Neuronal stem cell (in vitro differentiated cells): ENCODE results near the gene ZSWIM5.
"Not testable (repeated sequence)": the region's sequence is repeated elsewhere in the genome, so short reads cannot be mapped to it uniquely, and the experiment has no call there.

Experiments used
- DNase-seq: peaks from one replicate; pipeline ENCODE4 v3.0.0-alpha.2; 2013; ENCODE audit warnings: low spot score
- H2AFZ ChIP-seq: one replicate; pipeline ENCODE4 v1.6.1; 2013; ENCODE audit warnings: mild to moderate bottlenecking, low read length, inconsistent platforms
- H2AK5ac ChIP-seq: 2 replicates; pipeline ENCODE4 v1.6.1; 2013; ENCODE audit warnings: low read depth, mild to moderate bottlenecking, inconsistent platforms, low read length, moderate library complexity, mixed read lengths
- H2BK120ac ChIP-seq: 2 replicates; pipeline ENCODE4 v1.6.1; 2013; ENCODE audit warnings: low read depth, mild to moderate bottlenecking, inconsistent platforms, low read length, moderate library complexity, mixed read lengths
- H2BK12ac ChIP-seq: one replicate; pipeline ENCODE4 v1.6.1; 2013; ENCODE audit warnings: low read length, inconsistent platforms
- H2BK15ac ChIP-seq: 2 replicates; pipeline ENCODE4 v1.6.1; 2013; ENCODE audit warnings: mild to moderate bottlenecking, low read length, inconsistent platforms, mixed read lengths
- H2BK5ac ChIP-seq: one replicate; pipeline ENCODE4 v1.6.1; 2013; ENCODE audit warnings: inconsistent platforms, mild to moderate bottlenecking, low read length, moderate library complexity
- H3K14ac ChIP-seq: one replicate; pipeline ENCODE4 v1.6.1; 2013; ENCODE audit warnings: low read length, inconsistent platforms
- H3K18ac ChIP-seq: 2 replicates; pipeline ENCODE4 v1.6.1; 2013; ENCODE audit warnings: low read length, inconsistent platforms
- H3K23ac ChIP-seq: 2 replicates; pipeline ENCODE4 v1.6.1; 2013; ENCODE audit warnings: low read depth, mild to moderate bottlenecking, mixed read lengths, low read length, inconsistent platforms; ENCODE audit not compliant: poor library complexity
- H3K27ac ChIP-seq: replicated peaks from 3 replicates; pipeline ENCODE4 v1.5.1; 2013; ENCODE audit warnings: low read length, inconsistent platforms
- H3K27me3 ChIP-seq, 3 experiments: 2 replicates each; pipeline ENCODE4 v1.6.1; 2013; ENCODE audit warnings: low read length in 3 of 3, mild to moderate bottlenecking in 2 of 3, inconsistent platforms in 1 of 3, low read depth in 1 of 3, mixed read lengths in 1 of 3, moderate library complexity in 1 of 3; ENCODE audit not compliant: control insufficient read depth in 3 of 3, insufficient read depth in 3 of 3
- H3K36me3 ChIP-seq, 2 donors: replicated peaks in 1 of 2; 2 replicates each; pipeline ENCODE4 v1.6.1; 2013; ENCODE audit warnings: low read length in 2 of 2; ENCODE audit not compliant: control insufficient read depth in 2 of 2, insufficient read depth in 2 of 2
- H3K4ac ChIP-seq: 2 replicates; pipeline ENCODE4 v1.6.1; 2013; ENCODE audit warnings: inconsistent platforms, mild to moderate bottlenecking, low read length, moderate library complexity
- H3K4me1 ChIP-seq, 2 donors: 1 replicate in 1 of 2; 2 replicates in 1 of 2; pipeline ENCODE4 v1.6.1; 2013; ENCODE audit warnings: low read length in 2 of 2, low read depth in 1 of 2; ENCODE audit not compliant: control insufficient read depth in 2 of 2, insufficient read depth in 1 of 2
- H3K4me2 ChIP-seq: one replicate; pipeline ENCODE4 v1.6.1; 2013; ENCODE audit warnings: mild to moderate bottlenecking, low read length, inconsistent platforms; ENCODE audit not compliant: insufficient read depth, poor library complexity, severe bottlenecking
- H3K4me3 ChIP-seq, 2 donors: 2 replicates each; pipeline ENCODE4 v1.5.1; 2013; ENCODE audit warnings: low read length in 2 of 2, mild to moderate bottlenecking in 2 of 2, inconsistent platforms in 1 of 2, moderate library complexity in 1 of 2
- H3K79me1 ChIP-seq: one replicate; pipeline ENCODE4 v1.6.1; 2013; ENCODE audit warnings: low read depth, mild to moderate bottlenecking, inconsistent platforms, low read length, moderate library complexity
- H3K9ac ChIP-seq: one replicate; pipeline ENCODE4 v1.6.1; 2013; ENCODE audit warnings: mild to moderate bottlenecking, low read depth, low read length, inconsistent platforms; ENCODE audit not compliant: poor library complexity
- H3K9me3 ChIP-seq, 2 donors: replicated peaks in 1 of 2; 2 replicates each; pipeline versions ENCODE3 to v1.6.1; 2013; ENCODE audit warnings: low read length in 2 of 2, mild to moderate bottlenecking in 2 of 2, inconsistent platforms in 1 of 2, low read depth in 1 of 2, mixed read lengths in 1 of 2, moderate library complexity in 1 of 2; ENCODE audit not compliant: control insufficient read depth in 2 of 2, insufficient read depth in 1 of 2
- H4K8ac ChIP-seq: one replicate; pipeline ENCODE4 v1.6.1; 2013; ENCODE audit warnings: low read depth, mild to moderate bottlenecking, inconsistent platforms, low read length, moderate library complexity
- H4K91ac ChIP-seq: one replicate; pipeline ENCODE4 v1.6.1; 2013; ENCODE audit warnings: low read length, low read depth, mild to moderate bottlenecking, inconsistent platforms; ENCODE audit not compliant: poor library complexity
- WGBS, 2 donors: extraction: QIAGEN DNeasy Blood & Tissue Kit; methylation state at CpG; one replicate each; pipeline ENCODE4 v1.1.7; 2013; ENCODE audit warnings: missing lambda C conversion rate in 2 of 2, mixed read lengths in 1 of 2; ENCODE audit not compliant: insufficient read length in 2 of 2, insufficient replicate concordance in 1 of 2; ENCODE audit errors: extremely low coverage in 2 of 2; 5-methylcytosine and 5-hydroxymethylcytosine counted together

ZSWIM5 gene

DNA sequence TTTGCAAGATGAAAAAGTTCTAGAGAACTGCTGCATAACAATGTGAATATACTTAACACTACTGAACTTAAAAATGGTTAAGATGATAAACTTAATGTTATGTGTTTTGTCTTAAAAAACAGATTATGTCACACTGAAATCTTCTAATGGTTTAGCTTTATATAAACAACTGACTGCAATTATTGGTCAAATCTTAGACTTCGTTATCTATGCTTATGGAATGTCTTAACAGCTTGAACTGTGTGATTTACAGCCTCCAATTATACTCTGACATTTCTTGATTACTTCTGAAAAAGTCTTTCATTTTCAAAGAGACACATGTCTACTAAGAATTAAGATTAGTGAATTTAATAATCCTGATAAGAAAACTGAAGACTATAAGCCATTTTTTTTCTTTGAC, 71.1 kb downstream of the ZSWIM5 start:
- Histone ChIP-seq H4K91ac (no peak overlapping the region), H3K27me3 (no peaks in the 10 kb centered on the region), H3K79me1 (no peaks in the 10 kb centered on the region), H4K8ac (no peak overlapping the region), H3K4me1 (no peaks in the 10 kb centered on the region), H3K4me2 (no peak overlapping the region), H2AFZ (no peak overlapping the region), H2BK15ac (no peak overlapping the region), H3K18ac (no peak overlapping the region), H3K4me3 (no peak overlapping the region), H3K9me3 (no peaks in the 10 kb centered on the region), H3K23ac (no peak overlapping the region), H2BK120ac (no peak overlapping the region), H2AK5ac (no peak overlapping the region), H2BK5ac (no peak overlapping the region), H3K9ac (no peak overlapping the region), H3K36me3 (no peaks in the 10 kb centered on the region), H3K14ac (no peak overlapping the region), H2BK12ac (no peak overlapping the region), H3K27ac (no peak overlapping the region), H3K4ac (no peak overlapping the region)
- no CpG with 5 or more reads among the region's 1 CpG for WGBS, 2 donors
- no peak for DNase-seq

DNA sequence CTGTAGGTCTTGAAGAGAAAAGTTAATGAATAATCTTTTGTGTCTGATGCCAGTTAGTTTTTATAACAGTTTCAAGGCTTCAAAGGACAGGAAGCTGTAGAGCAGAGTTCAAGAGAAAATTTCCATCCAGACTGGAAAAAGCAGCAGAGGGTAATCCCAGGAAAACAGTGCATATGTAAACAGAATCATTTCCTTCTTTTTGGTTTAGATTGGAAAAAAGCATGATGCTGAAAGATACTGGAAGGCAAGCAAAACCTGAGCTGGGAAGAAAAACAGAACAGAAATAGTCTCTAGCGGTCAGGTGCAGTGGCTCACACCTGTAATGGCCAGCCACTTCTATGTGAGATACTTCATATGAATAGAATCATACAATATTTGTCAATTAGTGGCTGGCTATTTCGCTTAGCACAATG, 71.9 kb downstream of the ZSWIM5 start:
- no peak for DNase-seq
- H2BK5ac ChIP-seq, result no peak overlapping the region
- no peak overlapping the region for H4K8ac ChIP-seq
- no peaks in the 10 kb centered on the region for H3K27me3 ChIP-seq
- no peaks in the 10 kb centered on the region for H3K9me3 ChIP-seq
- H3K79me1 ChIP-seq, result no peaks in the 10 kb centered on the region
- H3K14ac ChIP-seq, result no peak overlapping the region
- no peak overlapping the region for H4K91ac ChIP-seq
- H3K18ac ChIP-seq, result no peak overlapping the region
- no peak overlapping the region for H3K9ac ChIP-seq
- H2BK12ac ChIP-seq, result no peak overlapping the region
- H3K23ac ChIP-seq, result no peak overlapping the region
- no peak overlapping the region for H3K4ac ChIP-seq
- no peak overlapping the region for H2BK120ac ChIP-seq
- H3K4me1 ChIP-seq, result no peaks in the 10 kb centered on the region
- H2AK5ac ChIP-seq, result no peak overlapping the region
- no CpG with 5 or more reads among the region's 2 CpGs for WGBS, 2 donors
- no peak overlapping the region for H3K4me3 ChIP-seq
- no peak overlapping the region for H2BK15ac ChIP-seq
- H3K4me2 ChIP-seq, result no peak overlapping the region
- no peak overlapping the region for H3K27ac ChIP-seq
- H2AFZ ChIP-seq, result no peak overlapping the region
- H3K36me3 ChIP-seq, result no peaks in the 10 kb centered on the region

DNA sequence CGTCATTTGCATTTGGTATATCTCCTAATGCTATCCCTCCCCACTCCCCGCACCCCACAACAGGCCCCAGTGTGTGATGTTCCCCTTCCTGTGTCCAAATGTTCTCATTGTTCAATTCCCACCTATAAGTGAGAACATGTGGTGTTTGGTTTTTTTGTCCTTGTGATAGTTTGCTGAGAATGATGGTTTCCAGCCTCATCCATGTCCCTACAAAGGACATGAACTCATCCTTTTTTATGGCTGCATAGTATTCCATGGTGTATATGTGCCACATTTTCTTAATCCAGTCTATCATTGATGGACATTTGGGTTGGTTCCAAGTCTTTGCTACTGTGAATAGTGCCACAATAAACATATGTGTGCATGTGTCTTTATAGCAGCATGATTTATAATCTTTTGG, 73.7 kb downstream of the ZSWIM5 start:
- H4K91ac ChIP-seq, H3K36me3 ChIP-seq, H3K27me3 ChIP-seq, H3K4me1 ChIP-seq, DNase-seq, H3K9ac ChIP-seq, H3K23ac ChIP-seq, H3K4ac ChIP-seq, H2AFZ ChIP-seq, H3K14ac ChIP-seq, H2BK12ac ChIP-seq, H2BK120ac ChIP-seq, H3K4me2 ChIP-seq, H2AK5ac ChIP-seq, H4K8ac ChIP-seq, H3K18ac ChIP-seq, H3K79me1 ChIP-seq, H3K9me3 ChIP-seq, H3K27ac ChIP-seq, H3K4me3 ChIP-seq, H2BK15ac ChIP-seq, H2BK5ac ChIP-seq: not testable (repeated sequence)
- WGBS, 2 donors, result no CpG with 5 or more reads among the region's 2 CpGs

DNA sequence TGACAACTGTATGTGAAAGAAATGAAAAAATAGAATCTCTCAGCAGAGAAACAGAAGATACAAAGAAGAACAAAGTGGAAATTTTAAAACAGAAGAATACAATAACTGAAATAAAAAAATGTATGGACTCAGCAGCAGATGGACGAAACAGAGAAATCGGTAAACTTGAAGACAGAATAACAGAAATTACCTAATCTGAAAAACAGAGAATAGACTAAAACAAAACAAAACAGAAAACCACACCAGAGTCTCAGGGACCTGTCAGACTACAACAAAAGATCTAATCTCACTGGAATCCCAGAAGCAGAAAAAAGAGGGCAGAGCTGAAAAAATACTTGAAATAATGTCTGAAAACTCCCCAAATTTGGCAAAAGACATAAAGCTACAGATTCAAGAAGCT, 83.0 kb downstream of the ZSWIM5 start:
- Histone ChIP-seq H3K27ac (no peak overlapping the region), H3K4me1 (peaks cover 6 to 8% of the 10 kb centered on the region in 2 donors), H3K4ac (no peak overlapping the region), H2BK120ac (no peak overlapping the region), H3K4me2 (no peak overlapping the region), H2BK12ac (no peak overlapping the region), H2BK5ac (no peak overlapping the region), H3K23ac (no peak overlapping the region), H2BK15ac (no peak overlapping the region), H2AK5ac (no peak overlapping the region), H4K91ac (no peak overlapping the region), H3K18ac (no peak overlapping the region), H3K27me3 (no peaks in the 10 kb centered on the region), H3K9me3 (no peaks in the 10 kb centered on the region), H3K36me3 (no peaks in the 10 kb centered on the region), H3K9ac (no peak overlapping the region), H3K14ac (no peak overlapping the region), H2AFZ (no peak overlapping the region), H3K4me3 (no peak overlapping the region), H4K8ac (no peak overlapping the region), H3K79me1 (no peaks in the 10 kb centered on the region)
- DNase-seq, result no peak
- WGBS, 2 donors, result no CpG with 5 or more reads among the region's 2 CpGs
